Upper lobe of left lung (tissue), 6 donors: Measurements from ENCODE around the gene ZCRB1. TPM values are rescaled to one million over a fixed set of nuclear protein-coding genes. Genes with fewer than 3 reads are reported as not detected.
A peak's percentile ranks its signal among the peaks of the same experiment; 100 is the strongest.

Source experiments
- ATAC-seq, 2 donors: fragments of 200-7000 bp; cut with Tn5 transposase; one replicate each; pipeline ENCODE4 v1.9.1; 2022; ENCODE audit warnings: mild to moderate bottlenecking in 2 of 2, moderate library complexity in 2 of 2; ENCODE audit not compliant: low FRiP score in 2 of 2
- DNase-seq, 2 donors: peaks; one replicate each; pipeline ENCODE4 v3.0.0-alpha.2; 2019 to 2020
- H3K27ac ChIP-seq, 4 donors: fragments of 200-600 bp; sonication (generic); one replicate each; pipeline ENCODE4 v1.5.1; 2016 to 2019
- H3K27me3 ChIP-seq, 4 donors: fragments of 200-600 bp; sonication (generic); one replicate each; pipeline ENCODE4 v1.5.1; 2017 to 2019
- H3K36me3 ChIP-seq, 4 donors: fragments of 200-600 bp; sonication (generic); one replicate each; pipeline ENCODE4 v1.5.1; 2016 to 2019
- H3K4me1 ChIP-seq, 4 donors: fragments of 200-600 bp; sonication (generic); one replicate each; pipeline ENCODE4 v1.5.1; 2018 to 2019
- H3K4me3 ChIP-seq, 4 donors: fragments of 200-600 bp; sonication (generic); one replicate each; pipeline ENCODE4 v1.5.1; 2017 to 2019; ENCODE audit warnings: mild to moderate bottlenecking in 2 of 4, moderate library complexity in 1 of 4
- H3K9me3 ChIP-seq, 4 donors: fragments of 200-600 bp; sonication (generic); one replicate each; pipeline ENCODE4 v1.5.1; 2018 to 2019
- EP300 ChIP-seq, 4 donors: sonication (generic); formaldehyde crosslinking; IDR thresholded peaks; one replicate each; pipeline ENCODE4 v1.5.1; 2017; ENCODE audit warnings: antibody characterized with exemption in 4 of 4, control low read depth in 2 of 4
- POLR2A ChIP-seq, 4 donors: fragments of 450-650 bp; IDR thresholded peaks; one replicate each; pipeline ENCODE4 v1.5.1; 2016 to 2017; ENCODE audit warnings: antibody characterized with exemption in 4 of 4, mild to moderate bottlenecking in 2 of 4
- POLR2AphosphoS5 ChIP-seq, 2 donors: sonication (generic); formaldehyde crosslinking; IDR thresholded peaks; one replicate each; pipeline ENCODE4 v1.5.1; 2017; ENCODE audit warnings: antibody characterized with exemption in 2 of 2
- WGBS, 2 donors: methylation state at CpG; one replicate each; pipeline ENCODE4 v1.1.5; 2017 to 2018; 5-methylcytosine and 5-hydroxymethylcytosine counted together
- total RNA-seq, 6 donors: library from RNA; depleted of rRNA in 4 of 6; stranded (reverse); fragments of >200 nt in 4 of 6; gene quantifications; one replicate each; pipeline versions ENCODE4 v1.1.0 to v1.2.1, GENCODE V29; 2016 to 2021
- TF ChIP-seq, protein P1 (sequence below), 6 experiments: fragments of 450-650 bp in 4 of 6; fragments of 200-600 bp in 2 of 6; sonication (generic) in 2 of 6; IDR thresholded peaks; one replicate each; pipeline ENCODE4 v1.5.1; 2016 to 2019; ENCODE audit warnings: antibody characterized with exemption in 6 of 6
- donor health status: DM: no; HTN: no; CAD: no; lungs with moderate emphysema.
- donor health status: DM: no; HTN: yes; CAD: no; lungs with severe emphysema.

The ZCRB1 gene
- total RNA-seq, 6 donors from 2014 or later, result 18.5 to 46.8 (median 36.8) TPM

DNA sequence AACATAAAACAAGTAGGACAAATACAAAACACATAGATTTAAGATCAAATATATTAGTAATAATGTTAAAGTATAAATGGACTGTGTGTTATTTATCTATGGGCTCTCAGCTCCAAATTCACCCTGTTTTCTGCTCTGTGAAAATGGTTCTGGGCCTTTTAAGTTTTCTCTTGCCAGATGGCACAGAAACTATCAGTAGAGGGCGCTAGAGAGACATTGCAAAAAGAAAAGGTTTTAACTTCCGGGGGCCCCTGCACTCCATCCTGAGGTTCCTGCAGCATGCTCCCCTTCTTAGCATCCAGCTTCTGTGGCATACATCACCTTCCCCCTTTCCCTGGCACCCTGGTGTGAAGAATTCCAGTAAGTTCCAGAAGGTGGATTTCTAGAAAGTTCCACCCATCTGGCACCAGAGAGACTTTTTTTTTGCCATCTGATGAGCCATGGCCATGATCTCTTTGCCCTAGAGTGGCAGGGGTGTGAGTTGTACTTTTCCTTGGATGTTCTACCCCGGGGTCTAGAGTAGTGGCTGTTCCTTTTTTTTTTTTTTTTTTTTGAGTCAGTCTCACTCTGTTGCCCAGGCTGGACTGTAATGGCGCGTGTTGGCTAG lies 29.3 kb downstream of the ZCRB1 start:
- DNase-seq (no peak), ATAC-seq (no peak)
- WGBS, 2 donors, result 84 to 92% methylated on average over 5 of the region's 5 CpGs
- Histone ChIP-seq H3K4me1 (no peaks in the 10 kb centered on the region), H3K27ac (no peak overlapping the region), H3K4me3 (no peak overlapping the region), H3K36me3 (no peaks in the 10 kb centered on the region), H3K27me3 (no peaks in the 10 kb centered on the region), H3K9me3 (no peaks in the 10 kb centered on the region)
- TF ChIP-seq EP300 (IDR thresholded peaks at IDR 0.05) (no peak), POLR2A (IDR thresholded peaks at IDR 0.05) (no peak), POLR2AphosphoS5 (IDR thresholded peaks at IDR 0.05) (no peak)
- TF ChIP-seq, protein P1, sequence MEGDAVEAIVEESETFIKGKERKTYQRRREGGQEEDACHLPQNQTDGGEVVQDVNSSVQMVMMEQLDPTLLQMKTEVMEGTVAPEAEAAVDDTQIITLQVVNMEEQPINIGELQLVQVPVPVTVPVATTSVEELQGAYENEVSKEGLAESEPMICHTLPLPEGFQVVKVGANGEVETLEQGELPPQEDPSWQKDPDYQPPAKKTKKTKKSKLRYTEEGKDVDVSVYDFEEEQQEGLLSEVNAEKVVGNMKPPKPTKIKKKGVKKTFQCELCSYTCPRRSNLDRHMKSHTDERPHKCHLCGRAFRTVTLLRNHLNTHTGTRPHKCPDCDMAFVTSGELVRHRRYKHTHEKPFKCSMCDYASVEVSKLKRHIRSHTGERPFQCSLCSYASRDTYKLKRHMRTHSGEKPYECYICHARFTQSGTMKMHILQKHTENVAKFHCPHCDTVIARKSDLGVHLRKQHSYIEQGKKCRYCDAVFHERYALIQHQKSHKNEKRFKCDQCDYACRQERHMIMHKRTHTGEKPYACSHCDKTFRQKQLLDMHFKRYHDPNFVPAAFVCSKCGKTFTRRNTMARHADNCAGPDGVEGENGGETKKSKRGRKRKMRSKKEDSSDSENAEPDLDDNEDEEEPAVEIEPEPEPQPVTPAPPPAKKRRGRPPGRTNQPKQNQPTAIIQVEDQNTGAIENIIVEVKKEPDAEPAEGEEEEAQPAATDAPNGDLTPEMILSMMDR (IDR thresholded peaks at IDR 0.05), result no peak

DNA sequence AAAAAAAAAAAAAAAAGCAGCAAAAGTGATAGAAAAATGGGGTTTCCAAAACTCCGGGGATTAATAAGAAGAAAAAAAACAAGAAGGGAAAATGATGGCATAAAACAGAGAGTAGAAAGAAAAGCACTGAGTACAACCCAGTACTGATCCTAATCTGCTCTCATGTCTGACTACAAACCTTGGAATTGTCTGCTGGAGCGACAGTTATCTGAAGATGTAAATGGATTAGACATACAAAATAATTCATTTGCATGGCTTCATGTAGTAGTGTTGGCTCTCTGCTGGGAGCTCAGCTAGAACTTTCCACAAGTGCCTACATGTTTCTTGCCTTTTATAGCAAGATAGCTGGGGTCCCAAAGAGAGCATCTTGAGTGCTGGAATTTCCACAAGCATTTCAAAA lies 34.2 kb downstream of the ZCRB1 start:
- no peak for TF ChIP-seq EP300 (IDR thresholded peaks at IDR 0.05)
- no peaks in the 10 kb centered on the region for H3K4me1 ChIP-seq
- WGBS, 2 donors, result 82 to 96% methylated on average over 2 of the region's 2 CpGs
- no peak overlapping the region for H3K27ac ChIP-seq
- no peak overlapping the region for H3K4me3 ChIP-seq
- DNase-seq, result no peak
- no peaks in the 10 kb centered on the region for H3K27me3 ChIP-seq
- H3K36me3 ChIP-seq, result no peaks in the 10 kb centered on the region
- H3K9me3 ChIP-seq, result no peaks in the 10 kb centered on the region
- ATAC-seq, result no peak

DNA sequence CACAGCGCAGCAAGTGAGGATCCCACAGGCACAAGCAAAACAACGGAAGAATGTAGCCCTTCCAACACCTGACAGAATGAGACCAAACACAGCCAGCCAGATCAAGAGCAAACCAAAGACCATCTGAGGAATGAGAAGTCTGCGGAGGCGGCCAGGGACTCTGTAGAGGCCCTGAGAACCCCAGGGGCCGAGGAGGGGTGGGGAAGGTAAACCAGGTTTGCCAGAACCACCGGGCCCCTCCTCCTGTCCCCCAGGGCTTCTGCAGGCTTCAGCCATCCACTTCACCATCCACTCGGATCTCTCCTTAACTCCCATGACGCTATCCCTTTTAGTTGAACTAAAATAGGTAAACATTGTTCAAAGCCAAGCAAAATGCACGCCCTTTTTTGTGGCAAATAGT lies 37.4 kb downstream of the ZCRB1 start:
- ATAC-seq, result no peak
- no peaks in the 10 kb centered on the region for H3K36me3 ChIP-seq
- H3K4me1 ChIP-seq, result no peaks in the 10 kb centered on the region
- TF ChIP-seq, protein P1 (IDR thresholded peaks at IDR 0.05), result no peak
- TF ChIP-seq POLR2A (IDR thresholded peaks at IDR 0.05) (no peak), EP300 (IDR thresholded peaks at IDR 0.05) (no peak), POLR2AphosphoS5 (IDR thresholded peaks at IDR 0.05) (no peak)
- 70 to 75% methylated on average over 9 of the region's 9 CpGs for WGBS, 2 donors
- no peaks in the 10 kb centered on the region for H3K9me3 ChIP-seq
- no peak for DNase-seq
- H3K4me3 ChIP-seq, result no peak overlapping the region
- H3K27me3 ChIP-seq, result no peaks in the 10 kb centered on the region
- no peak overlapping the region for H3K27ac ChIP-seq

GRCh38 chr12:42286741-42287140 lies 39.2 kb downstream of the ZCRB1 start:
- Histone ChIP-seq H3K27me3 (no peaks in the 10 kb centered on the region), H3K36me3 (no peaks in the 10 kb centered on the region), H3K27ac (no peak overlapping the region), H3K9me3 (no peaks in the 10 kb centered on the region), H3K4me3 (no peak overlapping the region), H3K4me1 (no peaks in the 10 kb centered on the region)
- DNase-seq, result peak in 1 of 2 donors; percentile 82
- TF ChIP-seq POLR2AphosphoS5 (IDR thresholded peaks at IDR 0.05) (no peak), EP300 (IDR thresholded peaks at IDR 0.05) (no peak), POLR2A (IDR thresholded peaks at IDR 0.05) (no peak)
- TF ChIP-seq, protein P1 (IDR thresholded peaks at IDR 0.05), result no peak
- WGBS, 2 donors, result 91% methylated on average over 25 to 26 of the region's 26 CpGs
- ATAC-seq, result no peak

DNA sequence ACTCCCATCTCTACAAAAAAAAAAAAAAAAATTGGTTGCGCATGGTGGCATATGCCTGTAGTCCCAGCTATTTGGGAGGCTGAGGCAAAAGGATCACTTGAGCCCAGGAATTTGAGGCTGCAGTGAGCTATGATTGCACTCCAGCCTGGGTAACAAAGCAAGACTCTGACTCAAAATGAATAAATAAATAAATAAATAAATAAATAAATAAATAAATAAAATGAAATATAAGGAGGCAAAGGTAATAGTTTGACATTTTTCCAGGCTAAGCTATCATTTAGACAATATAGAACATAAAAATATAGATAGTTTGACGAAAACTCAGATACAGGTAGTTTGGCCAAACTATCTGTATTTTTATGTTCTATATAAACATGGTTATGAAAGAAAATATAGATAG lies 40.5 kb downstream of the ZCRB1 start:
- no peak overlapping the region for H3K27ac ChIP-seq
- no peaks in the 10 kb centered on the region for H3K27me3 ChIP-seq
- no peaks in the 10 kb centered on the region for H3K9me3 ChIP-seq
- no peak overlapping the region for H3K4me3 ChIP-seq
- 97% methylated on average over 2 of the region's 2 CpGs for WGBS, 2 donors
- DNase-seq (no peak), ATAC-seq (no peak)
- TF ChIP-seq EP300 (IDR thresholded peaks at IDR 0.05) (no peak), POLR2A (IDR thresholded peaks at IDR 0.05) (no peak), POLR2AphosphoS5 (IDR thresholded peaks at IDR 0.05) (no peak)
- TF ChIP-seq, protein P1 (IDR thresholded peaks at IDR 0.05), result no peak
- no peaks in the 10 kb centered on the region for H3K4me1 ChIP-seq
- H3K36me3 ChIP-seq, result no peaks in the 10 kb centered on the region
